Neural progenitor cell (in vitro differentiated cells): ENCODE measurements around the gene CWH43. TPM values are rescaled to one million over a fixed set of nuclear protein-coding genes. Genes with fewer than 3 reads are reported as not detected.
"Not testable (repeated sequence)": the region's sequence is repeated elsewhere in the genome, so short reads cannot be mapped to it uniquely, and the experiment has no call there.

Source experiments
- DNase-seq: peaks from one replicate; pipeline ENCODE4 v3.0.0-alpha.2; 2016; ENCODE audit warnings: low spot score
- H2AFZ ChIP-seq: fragments of 200-600 bp; sonication (generic); replicated peaks from 2 replicates; pipeline ENCODE4 v1.6.1; 2016; ENCODE audit warnings: antibody characterized with exemption
- H3F3A ChIP-seq: fragments of 200-600 bp; sonication (generic); 2 replicates; pipeline ENCODE4 v1.6.1; 2016; ENCODE audit warnings: antibody characterized with exemption, low read depth
- H3K27ac ChIP-seq: fragments of 200-600 bp; sonication (generic); 2 replicates; pipeline ENCODE4 v1.5.1; 2016; ENCODE audit warnings: mild to moderate bottlenecking
- H3K27me3 ChIP-seq: fragments of 200-600 bp; sonication (generic); 2 replicates; pipeline ENCODE4 v1.6.1; 2016; ENCODE audit warnings: mild to moderate bottlenecking, moderate library complexity
- H3K36me3 ChIP-seq: fragments of 200-600 bp; sonication (generic); 2 replicates; pipeline ENCODE4 v1.5.1; 2016
- H3K4me1 ChIP-seq: fragments of 200-600 bp; sonication (generic); 2 replicates; pipeline ENCODE4 v1.6.1; 2016; ENCODE audit warnings: mixed run types
- H3K4me2 ChIP-seq: fragments of 200-600 bp; sonication (generic); 2 replicates; pipeline ENCODE4 v1.6.1; 2016
- H3K4me3 ChIP-seq: fragments of 200-600 bp; sonication (generic); 2 replicates; pipeline ENCODE4 v1.5.1; 2016
- H3K79me2 ChIP-seq: fragments of 200-600 bp; sonication (generic); 2 replicates; pipeline ENCODE4 v1.6.1; 2016; ENCODE audit warnings: low read depth
- H3K9ac ChIP-seq: fragments of 200-600 bp; sonication (generic); 2 replicates; pipeline ENCODE4 v1.6.1; 2016
- H3K9me3 ChIP-seq: fragments of 200-600 bp; sonication (generic); 2 replicates; pipeline ENCODE4 v1.5.1; 2016; ENCODE audit warnings: low read depth
- H4K20me1 ChIP-seq: fragments of 200-600 bp; sonication (generic); 2 replicates; pipeline ENCODE4 v1.6.1; 2016; ENCODE audit warnings: low read depth
- H3K27ac Mint-ChIP-seq: 3 replicates; pipeline ENCODE4 v1.8.0; 2021; ENCODE audit warnings: mixed read lengths
- H3K27me3 Mint-ChIP-seq: 2 replicates; pipeline ENCODE4 v1.8.0; 2022; ENCODE audit warnings: low read depth, mild to moderate bottlenecking, inconsistent platforms, moderate library complexity, mixed read lengths; ENCODE audit not compliant: insufficient read depth
- H3K36me3 Mint-ChIP-seq: 3 replicates; pipeline ENCODE4 v1.8.0; 2021; ENCODE audit warnings: mixed read lengths
- H3K4me1 Mint-ChIP-seq: 3 replicates; pipeline ENCODE4 v1.8.0; 2021; ENCODE audit warnings: mixed read lengths
- H3K4me3 Mint-ChIP-seq: 3 replicates; pipeline ENCODE4 v1.8.0; 2021; ENCODE audit warnings: mild to moderate bottlenecking, moderate library complexity, mixed read lengths
- H3K9me3 Mint-ChIP-seq: 3 replicates; pipeline ENCODE4 v1.8.0; 2020; ENCODE audit warnings: mixed read lengths
- total RNA-seq: library from RNA; depleted of rRNA; stranded (reverse); fragments of >200 nt; gene quantifications from 2 replicates; pipeline ENCODE4 v1.2.3, GENCODE V29; 2015; ENCODE audit warnings: low replicate concordance

The CWH43 gene
- total RNA-seq, 1 donor from 2014 or later, result not detected

DNA sequence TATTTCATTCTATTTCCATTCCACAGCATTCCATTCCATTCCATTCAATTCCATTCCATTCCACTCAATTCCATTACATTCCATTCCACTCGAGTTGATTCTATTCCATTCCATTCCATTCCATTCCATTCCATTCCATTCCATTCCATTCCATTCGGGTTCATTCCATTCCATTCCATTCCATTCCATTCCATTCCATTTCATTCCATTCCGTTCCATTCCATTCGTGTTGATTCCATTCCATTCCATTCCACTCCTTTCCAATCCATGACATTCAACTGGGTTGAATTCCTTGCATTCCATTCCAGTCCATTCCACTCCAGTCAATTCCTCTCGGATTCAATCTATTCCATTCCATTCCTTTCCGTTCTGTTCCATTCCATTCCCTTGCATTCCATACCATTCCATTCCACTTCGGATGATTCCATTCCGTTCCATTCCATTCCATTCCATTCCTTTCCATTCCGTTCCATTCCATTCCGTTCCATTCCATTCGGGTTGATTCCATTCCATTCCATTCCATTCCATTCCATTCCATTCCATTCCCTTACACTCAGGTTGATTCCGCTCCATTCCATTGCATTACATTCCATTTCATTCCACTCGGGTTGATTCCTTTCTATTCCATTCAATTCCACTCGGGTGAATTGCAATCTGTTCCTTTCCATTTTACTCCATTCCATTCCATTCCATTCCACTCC lies 117.5 kb downstream of the CWH43 start:
- H3K9ac ChIP-seq, H3K4me1 ChIP-seq, H3K4me2 ChIP-seq, H2AFZ ChIP-seq, H3K79me2 ChIP-seq, DNase-seq, H3K27ac Mint-ChIP-seq, H3K4me1 Mint-ChIP-seq, H3K36me3 ChIP-seq, H3K27ac ChIP-seq, H3F3A ChIP-seq, H4K20me1 ChIP-seq, H3K4me3 ChIP-seq, H3K27me3 ChIP-seq: not testable (repeated sequence)
- peak overlapping the region; percentile 0 for H3K4me3 Mint-ChIP-seq
- peaks cover 48% of the 10 kb centered on the region for H3K9me3 ChIP-seq
- peaks cover 82% of the 10 kb centered on the region for H3K9me3 Mint-ChIP-seq
- H3K36me3 Mint-ChIP-seq, result peaks cover 41% of the 10 kb centered on the region
- H3K27me3 Mint-ChIP-seq, result peaks cover 53% of the 10 kb centered on the region

DNA sequence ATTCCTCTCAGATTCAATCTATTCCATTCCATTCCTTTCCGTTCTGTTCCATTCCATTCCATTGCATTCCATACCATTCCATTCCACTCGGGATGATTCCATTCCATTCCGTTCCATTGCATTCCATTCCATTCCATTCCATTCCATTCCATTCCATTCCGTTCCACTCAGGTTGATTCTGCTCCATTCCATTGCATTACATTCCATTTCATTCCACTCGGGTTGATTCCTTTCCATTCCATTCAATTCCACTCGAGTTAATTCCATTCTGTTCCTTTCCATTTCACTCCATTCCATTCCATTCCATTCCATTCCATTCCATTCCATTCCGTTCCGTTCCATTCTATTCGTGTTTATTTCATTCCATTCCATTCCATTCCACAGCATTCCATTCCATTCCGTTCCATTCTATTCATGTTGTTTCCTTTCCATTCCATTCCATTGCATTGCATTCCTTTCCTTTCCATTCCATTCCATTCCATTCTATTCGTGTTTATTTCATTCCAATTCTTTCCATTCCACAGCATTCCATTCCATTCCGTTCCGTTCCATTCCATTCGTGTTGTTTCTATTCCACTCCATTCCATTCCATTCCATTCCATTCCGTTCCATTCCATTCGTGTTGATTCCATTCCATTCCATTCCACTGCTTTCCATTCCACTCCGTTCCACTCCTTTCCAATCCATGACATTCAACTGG lies 118.3 kb downstream of the CWH43 start:
- not testable (repeated sequence) for H3K4me2 ChIP-seq, H3K9ac ChIP-seq, H3K4me3 ChIP-seq, H3F3A ChIP-seq, H3K4me1 ChIP-seq, H3K36me3 ChIP-seq, H3K4me3 Mint-ChIP-seq, H3K79me2 ChIP-seq, H3K27ac ChIP-seq, DNase-seq, H2AFZ ChIP-seq, H3K4me1 Mint-ChIP-seq, H3K27me3 ChIP-seq, H4K20me1 ChIP-seq, H3K27ac Mint-ChIP-seq
- Mint-ChIP-seq H3K36me3 (peaks cover 38% of the 10 kb centered on the region), H3K9me3 (peaks cover 76% of the 10 kb centered on the region), H3K27me3 (peaks cover 47% of the 10 kb centered on the region)
- peaks cover 42% of the 10 kb centered on the region for H3K9me3 ChIP-seq

DNA sequence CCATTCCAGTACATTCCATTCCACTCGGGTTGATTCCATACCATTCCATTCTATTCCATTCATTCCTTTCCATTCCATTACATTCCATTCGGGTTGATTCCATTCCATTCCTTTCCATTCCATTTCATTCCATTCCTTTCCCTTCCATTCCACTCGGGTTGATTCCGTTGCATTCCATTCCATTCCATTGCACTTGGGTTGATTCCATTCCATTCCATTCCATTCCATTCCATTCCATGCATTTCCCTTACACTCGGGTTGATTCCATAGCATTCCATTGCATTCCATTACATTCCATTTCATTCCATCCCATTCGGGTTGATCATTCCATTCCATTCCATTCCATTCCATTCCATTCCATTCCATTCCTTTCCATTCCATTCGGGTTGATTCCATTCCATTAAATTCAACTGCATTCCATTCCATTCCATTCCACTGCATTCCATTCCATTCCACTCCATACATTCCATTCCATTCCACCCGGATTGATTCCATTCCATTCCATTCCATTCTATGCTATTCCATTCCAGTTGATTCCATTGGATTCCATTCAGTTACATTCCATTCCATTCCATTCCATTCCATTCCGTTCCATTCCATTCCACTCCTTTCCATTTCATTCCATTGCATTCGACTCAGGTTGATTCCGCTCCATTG lies 119.3 kb downstream of the CWH43 start:
- Mint-ChIP-seq H3K36me3 (peaks cover 37% of the 10 kb centered on the region), H3K9me3 (peaks cover 76% of the 10 kb centered on the region), H3K27me3 (peaks cover 44% of the 10 kb centered on the region)
- not testable (repeated sequence) for H2AFZ ChIP-seq, H3K27ac ChIP-seq, H3K4me3 ChIP-seq, H3K27me3 ChIP-seq, H3K4me1 ChIP-seq, H3K4me3 Mint-ChIP-seq, H3K79me2 ChIP-seq, DNase-seq, H3F3A ChIP-seq, H3K36me3 ChIP-seq, H3K4me1 Mint-ChIP-seq, H3K27ac Mint-ChIP-seq, H4K20me1 ChIP-seq, H3K9ac ChIP-seq, H3K4me2 ChIP-seq
- H3K9me3 ChIP-seq, result peaks cover 44% of the 10 kb centered on the region

DNA sequence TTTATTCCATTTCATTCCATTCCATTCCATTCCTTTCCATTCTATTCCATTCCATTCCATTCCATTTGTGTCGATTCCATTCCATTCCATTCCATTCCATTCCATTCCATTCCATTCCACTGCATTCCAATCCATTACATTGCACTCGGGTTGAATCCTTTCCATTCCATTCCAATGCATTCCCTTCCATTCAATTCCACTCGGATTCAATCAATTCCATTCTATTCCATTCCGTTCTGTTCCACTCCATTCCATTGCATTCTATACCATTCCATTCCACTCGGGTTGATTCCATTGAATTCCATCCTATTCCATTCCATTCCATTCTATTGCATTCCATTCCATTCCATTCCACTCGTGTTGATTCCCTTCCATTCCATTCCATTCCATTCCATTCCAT lies 121.2 kb downstream of the CWH43 start:
- peak; percentile 48 for DNase-seq
- peaks cover 48% of the 10 kb centered on the region for H3K27me3 Mint-ChIP-seq
- not testable (repeated sequence) for H3K9ac ChIP-seq, H3K27ac ChIP-seq, H3K4me3 ChIP-seq, H2AFZ ChIP-seq, H3K36me3 ChIP-seq, H3K27me3 ChIP-seq, H3F3A ChIP-seq, H3K4me1 ChIP-seq, H3K4me2 ChIP-seq, H3K27ac Mint-ChIP-seq, H3K4me3 Mint-ChIP-seq, H4K20me1 ChIP-seq, H3K4me1 Mint-ChIP-seq, H3K79me2 ChIP-seq
- peaks cover 41% of the 10 kb centered on the region for H3K36me3 Mint-ChIP-seq
- peaks cover 51% of the 10 kb centered on the region for H3K9me3 ChIP-seq
- H3K9me3 Mint-ChIP-seq, result peaks cover 84% of the 10 kb centered on the region

DNA sequence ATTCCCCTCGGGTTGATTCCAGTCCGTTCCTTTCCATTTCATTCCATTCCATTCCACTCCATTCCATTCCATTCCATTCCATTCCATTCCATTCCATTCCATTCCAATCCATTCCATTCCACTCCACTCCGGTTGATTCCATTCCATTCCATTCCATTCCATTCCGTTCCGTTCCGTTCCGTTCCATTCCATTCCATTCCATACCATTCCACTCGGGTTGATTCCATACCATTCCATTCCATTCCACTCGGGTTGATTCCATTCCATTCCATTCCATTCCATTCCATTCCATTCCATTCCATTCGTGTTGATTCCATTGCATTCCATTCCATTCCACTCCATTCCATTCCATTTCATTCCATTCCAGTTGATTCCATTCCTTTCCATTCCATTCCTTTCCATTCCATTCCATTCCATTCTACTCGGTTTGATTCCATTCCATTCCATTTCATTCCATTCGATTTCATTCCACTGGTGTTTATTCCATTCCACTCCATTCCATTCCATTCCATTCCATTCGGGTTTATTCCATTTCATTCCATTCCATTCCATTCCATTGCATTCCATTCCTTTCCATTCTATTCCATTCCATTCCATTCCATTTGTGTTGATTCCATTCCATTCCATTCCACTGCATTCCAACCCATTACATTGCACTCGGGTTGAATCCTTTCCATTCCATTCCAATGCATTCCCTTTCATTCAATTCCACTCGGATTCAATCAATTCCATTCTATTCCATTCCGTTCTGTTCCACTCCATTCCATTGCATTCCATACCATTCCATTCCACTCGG lies 122.3 kb downstream of the CWH43 start:
- peaks cover 48% of the 10 kb centered on the region for H3K9me3 ChIP-seq
- Mint-ChIP-seq H3K9me3 (peaks cover 82% of the 10 kb centered on the region), H3K36me3 (peaks cover 35% of the 10 kb centered on the region)

DNA sequence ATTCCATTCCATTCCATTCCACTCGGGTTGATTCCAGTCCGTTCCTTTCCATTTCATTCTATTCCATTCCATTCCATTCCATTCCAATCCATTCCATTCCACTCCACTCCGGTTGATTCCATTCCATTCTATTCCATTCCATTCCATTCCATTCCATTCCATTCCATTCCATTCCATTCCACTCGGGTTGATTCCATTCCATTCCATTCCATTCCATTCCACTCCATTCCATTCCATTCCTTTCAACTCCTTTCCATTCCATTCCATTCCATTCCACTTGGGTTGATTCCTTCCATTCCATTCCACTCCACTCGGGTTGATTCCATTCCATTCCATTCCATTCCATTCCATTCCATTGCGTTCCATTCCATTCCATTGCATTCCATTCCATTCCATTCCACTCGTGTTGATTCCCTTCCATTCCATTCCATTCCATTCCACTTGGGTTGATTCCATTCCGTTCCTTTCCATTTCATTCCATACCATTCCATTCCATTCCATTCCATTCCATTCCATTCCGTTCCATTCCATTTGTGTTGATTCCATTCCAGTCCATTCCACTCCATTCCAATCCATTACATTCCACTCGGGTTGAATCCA lies 123.6 kb downstream of the CWH43 start:
- not testable (repeated sequence) for H4K20me1 ChIP-seq, H3K27me3 ChIP-seq, H3K4me3 Mint-ChIP-seq, H3K9ac ChIP-seq, H3K4me2 ChIP-seq, H3K4me1 ChIP-seq, H3K27ac Mint-ChIP-seq, H3K4me1 Mint-ChIP-seq, H3F3A ChIP-seq, H3K27ac ChIP-seq, DNase-seq, H3K36me3 ChIP-seq, H2AFZ ChIP-seq, H3K79me2 ChIP-seq
- H3K9me3 ChIP-seq, result peaks cover 46% of the 10 kb centered on the region
- H3K4me3 ChIP-seq, result peak overlapping the region; percentile 15
- Mint-ChIP-seq H3K9me3 (peaks cover 81% of the 10 kb centered on the region), H3K27me3 (peaks cover 40% of the 10 kb centered on the region), H3K36me3 (peaks cover 28% of the 10 kb centered on the region)

More for the DNA sequence above, 122.3 kb downstream of the CWH43 start:
- H3K79me2 ChIP-seq, H4K20me1 ChIP-seq, H3K9ac ChIP-seq, H3F3A ChIP-seq, H3K27ac ChIP-seq, H2AFZ ChIP-seq, H3K27me3 ChIP-seq, H3K4me2 ChIP-seq, H3K4me3 ChIP-seq, H3K36me3 ChIP-seq, H3K4me1 ChIP-seq, H3K4me1 Mint-ChIP-seq, DNase-seq, H3K27ac Mint-ChIP-seq: not testable (repeated sequence)
- peaks cover 43% of the 10 kb centered on the region for H3K27me3 Mint-ChIP-seq
- H3K4me3 Mint-ChIP-seq, result peak overlapping the region; percentile 1

DNA sequence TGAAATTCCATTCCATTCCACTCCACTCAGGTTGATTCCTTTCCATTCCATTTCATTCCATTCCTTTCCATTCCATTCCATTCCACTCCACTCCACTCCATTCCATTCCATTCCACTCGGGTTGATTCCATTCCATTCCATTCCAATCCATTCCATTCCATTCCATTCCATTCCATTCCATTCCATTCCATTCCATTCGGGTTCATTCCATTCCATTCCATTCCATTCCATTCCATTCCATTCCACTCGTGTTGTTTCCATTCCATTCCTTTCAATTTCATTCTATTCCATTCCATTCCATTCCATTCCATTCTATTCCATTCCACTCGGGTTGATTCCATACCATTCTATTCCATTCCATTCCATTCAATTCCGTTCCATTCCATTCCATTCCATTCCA lies 124.5 kb downstream of the CWH43 start:
- H3F3A ChIP-seq, H3K4me3 ChIP-seq, H3K9ac ChIP-seq, H3K4me3 Mint-ChIP-seq, DNase-seq, H3K36me3 ChIP-seq, H3K27me3 ChIP-seq, H4K20me1 ChIP-seq, H3K27ac ChIP-seq, H3K4me1 Mint-ChIP-seq, H3K4me1 ChIP-seq, H3K4me2 ChIP-seq, H3K27ac Mint-ChIP-seq, H2AFZ ChIP-seq, H3K79me2 ChIP-seq: not testable (repeated sequence)
- peaks cover 24% of the 10 kb centered on the region for H3K36me3 Mint-ChIP-seq
- H3K9me3 ChIP-seq, result peaks cover 36% of the 10 kb centered on the region
- peaks cover 35% of the 10 kb centered on the region for H3K27me3 Mint-ChIP-seq
- peaks cover 81% of the 10 kb centered on the region for H3K9me3 Mint-ChIP-seq
